KOPT-K1 (cell line): Measurements from ENCODE around the gene AGFG1.

Experiments
- H3K27ac ChIP-seq: fragments of 200-600 bp; sonication (generic); 2 replicates; pipeline ENCODE4 v1.5.1; 2016; ENCODE audit warnings: antibody characterized with exemption, mild to moderate bottlenecking, low read depth, low read length; ENCODE audit not compliant: poor library complexity, severe bottlenecking
- H3K36me3 ChIP-seq: fragments of 200-600 bp; sonication (generic); 2 replicates; pipeline ENCODE4 v1.5.1; 2017; ENCODE audit warnings: antibody characterized with exemption, mild to moderate bottlenecking, low read length, moderate library complexity; ENCODE audit not compliant: insufficient read depth
- H3K9me3 ChIP-seq: fragments of 200-600 bp; sonication (generic); 2 replicates; pipeline ENCODE4 v1.5.1; 2017; ENCODE audit warnings: antibody characterized with exemption, low read length, mild to moderate bottlenecking; ENCODE audit not compliant: insufficient read depth, poor library complexity, severe bottlenecking

AGFG1 gene

DNA sequence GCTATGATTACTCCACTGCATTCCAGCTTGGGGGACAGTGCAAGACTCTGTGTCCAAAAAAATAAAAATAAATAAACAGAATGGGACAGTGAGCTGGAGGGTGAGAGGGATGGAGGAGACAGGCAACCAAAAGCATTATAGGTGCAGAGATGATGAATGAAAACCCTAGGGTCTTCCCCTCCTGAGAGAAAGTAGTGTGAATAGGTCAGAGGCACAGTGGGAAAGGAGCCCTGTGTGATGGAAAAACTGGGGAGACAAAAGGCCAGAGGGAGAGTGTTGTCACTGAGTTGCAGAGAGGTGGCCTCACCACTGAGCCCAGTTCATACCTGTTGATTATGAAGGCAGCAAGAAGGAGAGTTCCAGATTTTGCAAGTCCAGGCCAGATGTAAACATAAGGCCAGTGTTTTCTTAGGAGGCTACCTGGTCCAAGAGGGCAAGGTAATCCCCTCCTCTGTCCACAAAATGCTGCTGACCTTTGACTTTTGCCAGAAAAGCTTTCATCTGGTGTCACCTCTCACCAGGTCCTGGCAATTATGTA, 17.6 kb upstream of the AGFG1 start:
- no peaks in the 10 kb centered on the region for H3K9me3 ChIP-seq
- H3K36me3 ChIP-seq = no peaks in the 10 kb centered on the region
- no peak overlapping the region for H3K27ac ChIP-seq

- Histone ChIP-seq H3K36me3 (no peaks in the 10 kb centered on the region), H3K27ac (no peak overlapping the region), H3K9me3 (no peaks in the 10 kb centered on the region)
Measured at GRCh38 chr2:227455200-227455599, 16.8 kb upstream of the AGFG1 start.

DNA sequence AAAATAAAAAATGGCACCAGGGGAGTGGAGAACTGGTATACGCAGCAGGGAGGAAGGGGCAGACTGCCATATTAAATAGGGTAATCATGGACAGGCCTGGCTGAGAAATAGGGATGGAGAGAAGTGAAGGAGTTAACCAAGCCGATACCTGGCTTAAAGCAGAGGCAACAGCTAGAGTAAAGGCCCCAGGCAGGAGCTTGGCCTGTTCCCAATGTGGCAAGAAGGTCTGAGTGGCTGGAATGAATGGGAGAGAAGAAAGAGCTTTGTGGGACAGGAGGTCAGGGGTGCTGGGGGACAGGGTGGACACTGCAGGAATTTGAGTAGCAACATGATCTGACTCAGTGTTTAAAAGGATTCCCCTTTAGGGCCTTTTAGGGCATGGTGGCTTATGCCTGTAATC, 15.9 kb upstream of the AGFG1 start:
- H3K9me3 ChIP-seq = no peaks in the 10 kb centered on the region
- H3K27ac ChIP-seq = no peak overlapping the region
- no peaks in the 10 kb centered on the region for H3K36me3 ChIP-seq

GRCh38 chr2:227456772-227457171, 15.2 kb upstream of the AGFG1 start:
- no peak overlapping the region for H3K27ac ChIP-seq
- H3K36me3 ChIP-seq = no peaks in the 10 kb centered on the region
- no peaks in the 10 kb centered on the region for H3K9me3 ChIP-seq

GRCh38 chr2:227460070-227460485, 11.9 kb upstream of the AGFG1 start:
- H3K9me3 ChIP-seq = no peaks in the 10 kb centered on the region
- no peak overlapping the region for H3K27ac ChIP-seq
- H3K36me3 ChIP-seq = no peaks in the 10 kb centered on the region

DNA sequence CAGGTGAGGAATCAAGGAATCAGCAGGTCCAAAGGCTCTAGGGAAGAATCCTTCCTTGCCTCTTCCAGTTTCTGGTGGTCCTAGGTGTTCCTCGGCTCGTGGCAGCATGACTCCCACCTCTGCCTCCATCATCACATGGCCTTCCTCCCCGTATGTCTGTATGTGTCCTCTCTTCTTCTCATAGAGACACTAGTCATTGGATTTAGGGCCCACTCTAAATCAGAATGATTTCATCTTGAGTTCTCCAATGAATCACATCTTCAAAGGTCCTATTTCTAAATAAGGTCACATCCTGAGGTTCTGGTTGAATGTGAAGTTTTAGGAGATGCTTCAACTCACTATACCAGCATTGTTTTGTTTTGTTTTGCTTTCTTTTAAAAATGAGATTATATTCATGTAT, 11.1 kb upstream of the AGFG1 start:
- no peaks in the 10 kb centered on the region for H3K9me3 ChIP-seq
- H3K27ac ChIP-seq = no peak overlapping the region
- no peaks in the 10 kb centered on the region for H3K36me3 ChIP-seq

DNA sequence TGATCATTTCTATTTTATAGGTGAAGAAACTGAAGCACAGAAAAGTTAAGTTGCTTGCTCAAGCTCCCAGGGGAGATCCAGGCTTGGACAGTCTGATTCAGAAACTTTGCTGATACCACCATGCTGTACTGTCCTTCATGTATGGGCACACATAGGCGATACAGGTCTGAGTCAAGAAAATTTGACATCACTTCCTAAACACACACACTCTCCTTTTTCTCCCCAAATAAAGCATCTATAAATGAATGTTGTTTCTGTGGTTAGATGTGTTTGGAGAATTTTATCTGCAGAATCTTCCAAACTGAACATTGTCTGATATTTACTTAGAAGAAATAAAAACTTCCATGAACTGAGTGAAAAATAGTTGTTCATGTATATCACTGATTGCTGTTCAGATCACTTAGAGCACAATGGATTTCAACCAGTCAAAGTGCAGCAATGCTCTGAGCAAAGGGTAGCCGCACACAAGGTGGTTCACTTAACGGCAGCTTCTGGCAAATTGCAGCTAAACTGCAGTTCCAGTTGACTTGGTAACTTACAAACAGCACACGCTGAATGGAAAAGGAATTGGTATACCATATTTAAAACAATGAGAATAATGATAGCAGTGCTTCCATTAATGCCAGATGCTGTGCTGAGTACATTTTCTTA, 10.0 kb upstream of the AGFG1 start:
- Histone ChIP-seq H3K9me3 (no peaks in the 10 kb centered on the region), H3K27ac (no peak overlapping the region)

GRCh38 chr2:227462462-227462951, 9.4 kb upstream of the AGFG1 start:
- no peak overlapping the region for H3K27ac ChIP-seq
- no peaks in the 10 kb centered on the region for H3K36me3 ChIP-seq
- no peaks in the 10 kb centered on the region for H3K9me3 ChIP-seq

More for the DNA sequence above, 10.0 kb upstream of the AGFG1 start:
- no peaks in the 10 kb centered on the region for H3K36me3 ChIP-seq

- Histone ChIP-seq H3K9me3 (no peaks in the 10 kb centered on the region), H3K27ac (no peak overlapping the region), H3K36me3 (no peaks in the 10 kb centered on the region)
Measured at GRCh38 chr2:227462972-227463931, 8.7 kb upstream of the AGFG1 start.

- no peak overlapping the region for H3K27ac ChIP-seq
- no peaks in the 10 kb centered on the region for H3K36me3 ChIP-seq
- no peaks in the 10 kb centered on the region for H3K9me3 ChIP-seq
Measured at GRCh38 chr2:227464361-227464760, 7.6 kb upstream of the AGFG1 start.

- H3K36me3 ChIP-seq = no peaks in the 10 kb centered on the region
- peak overlapping the region; percentile 17 for H3K27ac ChIP-seq
- H3K9me3 ChIP-seq = no peaks in the 10 kb centered on the region
Measured at GRCh38 chr2:227464851-227465250, 7.1 kb upstream of the AGFG1 start.

- Histone ChIP-seq H3K36me3 (no peaks in the 10 kb centered on the region), H3K9me3 (no peaks in the 10 kb centered on the region), H3K27ac (no peak overlapping the region)
Measured at GRCh38 chr2:227466887-227467600, 4.9 kb upstream of the AGFG1 start.

GRCh38 chr2:227471412-227471811, 544 bp upstream of the AGFG1 start:
- no peak overlapping the region for H3K27ac ChIP-seq
- no peaks in the 10 kb centered on the region for H3K36me3 ChIP-seq
- no peaks in the 10 kb centered on the region for H3K9me3 ChIP-seq

GRCh38 chr2:227472265-227473121, 537 bp downstream of the AGFG1 start:
- H3K36me3 ChIP-seq = no peaks in the 10 kb centered on the region
- peak overlapping the region; percentile 71 for H3K27ac ChIP-seq
- no peaks in the 10 kb centered on the region for H3K9me3 ChIP-seq
